ENCODE data around the gene FPR1.

The FPR1 gene

GRCh38 chr19:51727349-51727880, 24.3 kb downstream of the FPR1 start:
- no peak for DNase-seq (ENCODE audit: low read depth)
- TF ChIP-seq CTCF (IDR thresholded peaks at IDR 0.05; ENCODE audit: insufficient read depth, low read depth, low read length, missing control alignments), result no peak
- H3K4me3 ChIP-seq (ENCODE audit: low read depth, low read length), result no peak overlapping the region

GRCh38 chr19:51726049-51726448, 25.6 kb downstream of the FPR1 start:
- no peak for TF ChIP-seq CTCF (IDR thresholded peaks at IDR 0.05; ENCODE audit: insufficient read depth, low read depth, low read length, missing control alignments)
- no peak for DNase-seq (ENCODE audit: low read depth)
- no peak overlapping the region for H3K4me3 ChIP-seq (ENCODE audit: low read depth, low read length)

- TF ChIP-seq CTCF (IDR thresholded peaks at IDR 0.05; ENCODE audit: insufficient read depth, low read depth, low read length, missing control alignments), result no peak
Measured at GRCh38 chr19:51724543-51724942, 27.1 kb downstream of the FPR1 start.

GRCh38 chr19:51722492-51722891, 29.2 kb downstream of the FPR1 start:
- no peak for TF ChIP-seq CTCF (IDR thresholded peaks at IDR 0.05; ENCODE audit: insufficient read depth, low read depth, low read length, missing control alignments)
- no peak for DNase-seq (ENCODE audit: low read depth)
- no peak overlapping the region for H3K4me3 ChIP-seq (ENCODE audit: low read depth, low read length)

More at GRCh38 chr19:51724543-51724942, 27.1 kb downstream of the FPR1 start:
- no peak overlapping the region for H3K4me3 ChIP-seq (ENCODE audit: low read depth, low read length)
- no peak for DNase-seq (ENCODE audit: low read depth)

- DNase-seq (ENCODE audit: low read depth), result no peak
- H3K4me3 ChIP-seq (ENCODE audit: low read depth, low read length), result no peak overlapping the region
- no peak for TF ChIP-seq CTCF (IDR thresholded peaks at IDR 0.05; ENCODE audit: insufficient read depth, low read depth, low read length, missing control alignments)
Measured at GRCh38 chr19:51721905-51722304, 29.8 kb downstream of the FPR1 start.

GRCh38 chr19:51719251-51719988, 32.3 kb downstream of the FPR1 start:
- H3K4me3 ChIP-seq (ENCODE audit: low read depth, low read length), result no peak overlapping the region
- TF ChIP-seq CTCF (IDR thresholded peaks at IDR 0.05; ENCODE audit: insufficient read depth, low read depth, low read length, missing control alignments), result no peak

GRCh38 chr19:51716925-51717324, 34.8 kb downstream of the FPR1 start:
- no peak for DNase-seq (ENCODE audit: low read depth)
- TF ChIP-seq CTCF (IDR thresholded peaks at IDR 0.05; ENCODE audit: insufficient read depth, low read depth, low read length, missing control alignments), result no peak
- H3K4me3 ChIP-seq (ENCODE audit: low read depth, low read length), result no peak overlapping the region

More at GRCh38 chr19:51719251-51719988, 32.3 kb downstream of the FPR1 start:
- no peak for DNase-seq (ENCODE audit: low read depth)

Measured in GM12865 (cell line).